ENCODE data around the gene FER. TPM values are rescaled to one million over a fixed set of nuclear protein-coding genes. Genes with fewer than 3 reads are reported as not detected.
"Not testable (repeated sequence)": the region's sequence is repeated elsewhere in the genome, so short reads cannot be mapped to it uniquely, and the experiment has no call there.

Gene FER
- total and polyA plus RNA-seq, 2 donors = 2.8 to 8.8 TPM

DNA sequence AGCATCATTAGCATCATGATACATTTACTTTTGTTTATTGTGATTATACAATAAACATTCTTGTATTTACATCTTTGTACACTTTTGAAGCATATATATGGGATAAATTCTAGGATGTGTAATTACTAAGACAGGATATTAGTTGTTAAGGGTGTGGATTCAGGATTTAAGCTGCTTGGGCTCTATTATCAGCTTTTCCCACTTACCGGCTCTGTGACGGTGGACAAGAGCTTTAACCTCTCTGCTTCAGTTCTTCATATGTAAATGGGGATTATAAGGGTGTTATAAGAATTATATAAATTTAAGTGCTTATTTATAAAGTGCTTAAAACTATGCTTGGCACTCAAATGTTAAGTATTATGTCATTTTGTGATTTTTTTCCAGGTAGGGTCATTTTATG is 131.1 kb downstream of the FER start:
- DNase-seq (ENCODE audit: low read depth in 6 of 9, low spot score in 9 of 9) = no peak
- Histone ChIP-seq H3K4me3 (ENCODE audit: low read length in 2 of 2) (no peak overlapping the region), H3K9me3 (ENCODE audit: control insufficient read depth in 2 of 2, insufficient read depth in 1 of 2, low read length in 1 of 2) (no peaks in the 10 kb centered on the region), H3K27me3 (ENCODE audit: control insufficient read depth in 2 of 2, insufficient read depth in 1 of 2, low read length in 1 of 2) (no peaks in the 10 kb centered on the region), H3K36me3 (ENCODE audit: control insufficient read depth in 2 of 2, insufficient read depth in 2 of 2, low read length in 1 of 2) (no peaks in the 10 kb centered on the region), H3K4me1 (ENCODE audit: control insufficient read depth in 2 of 2, insufficient read depth in 2 of 2, low read length in 2 of 2) (no peaks in the 10 kb centered on the region), H3K27ac (ENCODE audit: low read depth in 1 of 2, low read length in 1 of 2) (no peak overlapping the region)
- WGBS = 97% methylated on average over 2 of the region's 2 CpGs

DNA sequence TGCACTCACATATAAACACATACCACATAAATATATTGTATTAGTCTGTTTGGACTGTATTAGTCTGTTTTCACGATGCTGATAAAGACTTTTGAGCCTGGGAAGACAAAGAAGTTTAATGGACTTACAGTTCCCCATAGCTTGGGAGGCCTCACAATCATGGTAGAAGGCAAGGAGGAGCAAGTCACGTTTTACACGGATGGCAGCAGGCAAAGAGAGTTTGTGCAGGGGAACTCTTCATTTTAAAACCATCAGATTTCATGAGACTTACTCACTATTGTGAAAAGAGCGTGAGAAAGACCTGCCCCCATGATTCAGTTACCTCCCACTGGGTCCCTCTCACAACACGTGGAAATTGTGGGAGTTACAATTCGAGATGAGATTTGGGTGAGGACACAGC is 133.4 kb downstream of the FER start:
- H3K4me1 ChIP-seq (ENCODE audit: control insufficient read depth in 2 of 2, insufficient read depth in 2 of 2, low read length in 2 of 2) = no peaks in the 10 kb centered on the region
- no peaks in the 10 kb centered on the region for H3K9me3 ChIP-seq (ENCODE audit: control insufficient read depth in 2 of 2, insufficient read depth in 1 of 2, low read length in 1 of 2)
- no peaks in the 10 kb centered on the region for H3K27me3 ChIP-seq (ENCODE audit: control insufficient read depth in 2 of 2, insufficient read depth in 1 of 2, low read length in 1 of 2)
- H3K4me3 ChIP-seq (ENCODE audit: low read length in 2 of 2) = no peak overlapping the region
- WGBS = 98% methylated on average over 6 of the region's 6 CpGs
- H3K27ac ChIP-seq (ENCODE audit: low read depth in 1 of 2, low read length in 1 of 2) = no peak overlapping the region
- no peak for DNase-seq (ENCODE audit: low read depth in 6 of 9, low spot score in 9 of 9)
- H3K36me3 ChIP-seq (ENCODE audit: control insufficient read depth in 2 of 2, insufficient read depth in 2 of 2, low read length in 1 of 2) = no peaks in the 10 kb centered on the region

DNA sequence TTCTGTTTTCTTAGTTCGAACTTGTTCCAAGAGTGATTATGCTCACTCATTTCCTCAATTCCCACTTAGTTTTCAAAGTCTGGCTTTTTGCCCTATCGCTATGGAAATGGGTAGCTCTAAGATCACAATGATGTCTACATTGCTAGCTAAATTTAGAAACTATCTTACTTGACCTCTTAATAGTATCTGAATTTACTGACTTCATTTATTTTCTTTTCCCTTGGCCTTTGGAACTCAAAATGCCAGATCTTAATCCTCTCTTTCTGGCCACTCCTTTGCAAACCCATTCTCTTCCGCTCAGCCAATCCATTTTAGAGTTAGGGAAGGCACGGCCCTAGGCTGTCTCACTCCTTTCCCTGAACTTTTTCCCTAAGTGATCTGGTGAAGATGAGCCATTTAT is 137.0 kb downstream of the FER start:
- Histone ChIP-seq H3K4me3 (ENCODE audit: low read length in 2 of 2) (no peak overlapping the region), H3K4me1 (ENCODE audit: control insufficient read depth in 2 of 2, insufficient read depth in 2 of 2, low read length in 2 of 2) (no peaks in the 10 kb centered on the region), H3K27me3 (ENCODE audit: control insufficient read depth in 2 of 2, insufficient read depth in 1 of 2, low read length in 1 of 2) (no peaks in the 10 kb centered on the region), H3K27ac (ENCODE audit: low read depth in 1 of 2, low read length in 1 of 2) (no peak overlapping the region), H3K9me3 (ENCODE audit: control insufficient read depth in 2 of 2, insufficient read depth in 1 of 2, low read length in 1 of 2) (no peaks in the 10 kb centered on the region), H3K36me3 (ENCODE audit: control insufficient read depth in 2 of 2, insufficient read depth in 2 of 2, low read length in 1 of 2) (no peaks in the 10 kb centered on the region)
- 83% methylated on average over 4 of the region's 4 CpGs for WGBS
- no peak for DNase-seq (ENCODE audit: low read depth in 6 of 9, low spot score in 9 of 9)

DNA sequence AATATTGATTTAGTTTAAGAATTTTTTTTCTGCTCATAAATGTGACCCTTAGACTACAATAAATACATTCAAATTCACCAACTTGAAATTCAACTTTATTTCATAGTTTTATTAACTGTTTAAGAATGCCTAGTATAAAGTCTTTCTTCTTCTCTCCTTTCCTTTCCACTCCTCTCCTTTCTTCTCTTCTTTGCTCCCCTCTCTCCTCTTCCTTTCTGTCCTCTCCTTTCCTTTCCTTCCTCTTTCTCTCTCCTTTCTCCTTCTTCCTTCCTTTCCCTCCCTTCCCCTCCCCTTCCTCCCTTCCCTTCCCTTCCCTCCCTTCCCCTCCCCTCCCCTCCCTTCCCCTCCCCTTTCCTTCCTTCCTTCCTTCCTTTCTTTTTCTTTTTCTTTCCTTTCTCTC is 150.6 kb downstream of the FER start:
- no peak overlapping the region for H3K4me3 ChIP-seq (ENCODE audit: low read length in 2 of 2)
- DNase-seq (ENCODE audit: low read depth in 6 of 9, low spot score in 9 of 9) = no peak
- no peaks in the 10 kb centered on the region for H3K36me3 ChIP-seq (ENCODE audit: control insufficient read depth in 2 of 2, insufficient read depth in 2 of 2, low read length in 1 of 2)
- H3K27me3 ChIP-seq (ENCODE audit: control insufficient read depth in 2 of 2, insufficient read depth in 1 of 2, low read length in 1 of 2) = no peaks in the 10 kb centered on the region
- H3K27ac ChIP-seq (ENCODE audit: low read depth in 1 of 2, low read length in 1 of 2) = no peak overlapping the region
- no peaks in the 10 kb centered on the region for H3K4me1 ChIP-seq (ENCODE audit: control insufficient read depth in 2 of 2, insufficient read depth in 2 of 2, low read length in 2 of 2)
- H3K9me3 ChIP-seq (ENCODE audit: control insufficient read depth in 2 of 2, insufficient read depth in 1 of 2, low read length in 1 of 2) = no peaks in the 10 kb centered on the region

DNA sequence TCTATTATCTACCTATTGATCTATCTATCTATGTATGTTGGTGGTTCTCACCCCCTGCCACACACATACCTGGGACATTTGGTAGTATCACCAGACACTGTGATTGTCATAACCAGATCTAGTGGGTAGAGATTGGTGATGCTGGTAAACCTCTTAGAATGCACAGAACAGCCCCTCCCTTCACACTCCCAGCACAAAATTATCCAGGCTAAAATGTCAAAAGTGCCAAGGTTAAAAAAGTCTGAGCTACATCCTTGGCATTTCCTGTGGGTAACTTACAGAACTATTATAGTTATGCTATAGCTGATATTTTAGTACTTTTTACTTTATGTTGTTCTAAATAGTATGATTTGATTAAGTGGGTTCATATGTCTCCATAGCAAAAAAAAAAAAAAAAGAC is 151.0 kb downstream of the FER start:
- H3K36me3 ChIP-seq (ENCODE audit: control insufficient read depth in 2 of 2, insufficient read depth in 2 of 2, low read length in 1 of 2) = no peaks in the 10 kb centered on the region
- no peaks in the 10 kb centered on the region for H3K4me1 ChIP-seq (ENCODE audit: control insufficient read depth in 2 of 2, insufficient read depth in 2 of 2, low read length in 2 of 2)
- H3K4me3 ChIP-seq (ENCODE audit: low read length in 2 of 2) = no peak overlapping the region
- no peak for DNase-seq (ENCODE audit: low read depth in 6 of 9, low spot score in 9 of 9)
- no peaks in the 10 kb centered on the region for H3K27me3 ChIP-seq (ENCODE audit: control insufficient read depth in 2 of 2, insufficient read depth in 1 of 2, low read length in 1 of 2)
- no peak overlapping the region for H3K27ac ChIP-seq (ENCODE audit: low read depth in 1 of 2, low read length in 1 of 2)
- H3K9me3 ChIP-seq (ENCODE audit: control insufficient read depth in 2 of 2, insufficient read depth in 1 of 2, low read length in 1 of 2) = no peaks in the 10 kb centered on the region

DNA sequence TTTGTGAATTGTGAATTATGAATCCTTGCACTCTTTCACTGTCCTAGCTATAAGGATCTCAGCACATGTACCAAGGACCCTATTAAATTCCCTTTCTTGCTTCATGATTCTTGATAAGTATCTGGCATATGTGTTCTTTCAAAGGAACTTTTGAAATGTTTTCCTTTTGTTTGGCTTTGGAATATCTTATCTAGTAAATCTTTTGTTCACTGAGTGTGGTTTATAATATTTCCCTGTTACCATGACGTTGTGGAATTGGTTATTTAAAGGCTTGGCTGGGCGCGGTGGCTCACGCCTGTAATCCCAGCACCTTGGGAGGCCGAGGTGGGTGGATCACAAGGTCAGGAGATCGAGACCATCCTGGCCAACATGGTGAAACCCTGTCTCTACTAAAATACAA is 151.5 kb downstream of the FER start:
- H3K27me3 ChIP-seq (ENCODE audit: control insufficient read depth in 2 of 2, insufficient read depth in 1 of 2, low read length in 1 of 2); H3K4me3 ChIP-seq (ENCODE audit: low read length in 2 of 2); H3K9me3 ChIP-seq (ENCODE audit: control insufficient read depth in 2 of 2, insufficient read depth in 1 of 2, low read length in 1 of 2); H3K27ac ChIP-seq (ENCODE audit: low read depth in 1 of 2, low read length in 1 of 2); H3K4me1 ChIP-seq (ENCODE audit: control insufficient read depth in 2 of 2, insufficient read depth in 2 of 2, low read length in 2 of 2); DNase-seq (ENCODE audit: low read depth in 6 of 9, low spot score in 9 of 9); H3K36me3 ChIP-seq (ENCODE audit: control insufficient read depth in 2 of 2, insufficient read depth in 2 of 2, low read length in 1 of 2): not testable (repeated sequence)
- WGBS = 97% methylated on average over 6 of the region's 6 CpGs

DNA sequence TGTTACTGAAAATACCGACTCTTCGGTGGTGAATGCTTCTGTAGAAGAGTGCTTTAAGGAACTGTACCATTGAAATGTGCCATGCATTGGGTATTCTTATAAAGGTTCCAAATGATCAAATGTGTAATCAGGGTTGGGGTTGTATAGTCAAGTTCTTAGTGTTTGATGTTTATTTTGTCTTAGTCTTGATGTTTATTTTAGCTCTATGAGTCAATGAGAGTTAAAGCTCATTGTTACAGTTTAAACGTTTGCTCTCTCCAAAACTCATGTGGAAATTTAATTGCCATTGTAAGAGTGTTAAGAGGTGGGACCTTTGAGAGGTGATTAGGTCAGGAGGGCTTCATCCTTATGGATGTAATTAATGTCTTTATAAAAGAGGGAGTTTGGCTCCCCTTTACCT is 153.0 kb downstream of the FER start:
- Histone ChIP-seq H3K9me3 (ENCODE audit: control insufficient read depth in 2 of 2, insufficient read depth in 1 of 2, low read length in 1 of 2) (no peaks in the 10 kb centered on the region), H3K27me3 (ENCODE audit: control insufficient read depth in 2 of 2, insufficient read depth in 1 of 2, low read length in 1 of 2) (no peaks in the 10 kb centered on the region), H3K4me3 (ENCODE audit: low read length in 2 of 2) (no peak overlapping the region), H3K36me3 (ENCODE audit: control insufficient read depth in 2 of 2, insufficient read depth in 2 of 2, low read length in 1 of 2) (no peaks in the 10 kb centered on the region), H3K4me1 (ENCODE audit: control insufficient read depth in 2 of 2, insufficient read depth in 2 of 2, low read length in 2 of 2) (no peaks in the 10 kb centered on the region), H3K27ac (ENCODE audit: low read depth in 1 of 2, low read length in 1 of 2) (no peak overlapping the region)
- no peak for DNase-seq (ENCODE audit: low read depth in 6 of 9, low spot score in 9 of 9)
- 99% methylated on average over 3 of the region's 3 CpGs for WGBS

DNA sequence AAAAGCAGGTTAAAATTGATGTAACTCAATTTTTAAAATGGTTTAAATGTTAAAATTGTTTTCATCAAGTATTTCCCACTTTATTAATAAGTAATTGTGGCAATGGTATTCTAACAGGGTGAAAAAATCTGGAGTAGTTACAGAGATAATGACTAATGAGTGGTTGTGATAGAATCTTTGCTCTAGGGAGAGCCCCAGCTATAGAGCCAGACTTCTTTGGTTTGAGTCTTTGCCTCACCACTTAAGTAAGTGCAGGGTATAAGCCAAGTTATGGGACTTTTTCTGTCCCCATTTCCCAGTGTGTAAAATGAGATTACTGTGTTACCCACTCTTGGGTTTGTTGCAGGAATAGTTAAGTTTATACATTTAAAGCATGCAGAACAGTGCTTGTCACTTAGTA is 158.1 kb downstream of the FER start:
- Histone ChIP-seq H3K27ac (ENCODE audit: low read depth in 1 of 2, low read length in 1 of 2) (no peak overlapping the region), H3K4me1 (ENCODE audit: control insufficient read depth in 2 of 2, insufficient read depth in 2 of 2, low read length in 2 of 2) (no peaks in the 10 kb centered on the region), H3K36me3 (ENCODE audit: control insufficient read depth in 2 of 2, insufficient read depth in 2 of 2, low read length in 1 of 2) (no peaks in the 10 kb centered on the region), H3K9me3 (ENCODE audit: control insufficient read depth in 2 of 2, insufficient read depth in 1 of 2, low read length in 1 of 2) (no peaks in the 10 kb centered on the region), H3K4me3 (ENCODE audit: low read length in 2 of 2) (no peak overlapping the region), H3K27me3 (ENCODE audit: control insufficient read depth in 2 of 2, insufficient read depth in 1 of 2, low read length in 1 of 2) (no peaks in the 10 kb centered on the region)
- no peak for DNase-seq (ENCODE audit: low read depth in 6 of 9, low spot score in 9 of 9)

DNA sequence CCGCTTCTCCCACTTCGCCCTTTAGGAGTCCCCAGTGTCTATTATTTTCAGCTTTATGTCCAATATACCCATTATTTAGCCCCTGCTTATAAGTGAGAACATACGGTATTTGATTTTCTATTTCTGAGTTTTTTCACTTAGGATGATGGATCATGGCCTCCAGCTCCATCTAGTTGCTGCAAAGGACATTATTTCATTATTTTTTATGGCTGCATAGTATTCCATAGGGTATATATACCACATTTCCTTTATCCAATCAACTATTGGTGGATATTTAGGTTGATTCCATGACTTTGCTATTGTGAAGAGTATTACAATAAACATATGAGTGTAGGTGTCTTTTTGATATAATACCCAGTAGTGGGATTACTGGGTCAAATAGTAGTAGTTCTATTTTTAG is 162.9 kb downstream of the FER start:
- no peaks in the 10 kb centered on the region for H3K4me1 ChIP-seq (ENCODE audit: control insufficient read depth in 2 of 2, insufficient read depth in 2 of 2, low read length in 2 of 2)
- 99% methylated on average over 3 of the region's 3 CpGs for WGBS
- H3K4me3 ChIP-seq (ENCODE audit: low read length in 2 of 2) = no peak overlapping the region
- no peaks in the 10 kb centered on the region for H3K27me3 ChIP-seq (ENCODE audit: control insufficient read depth in 2 of 2, insufficient read depth in 1 of 2, low read length in 1 of 2)
- H3K27ac ChIP-seq (ENCODE audit: low read depth in 1 of 2, low read length in 1 of 2) = no peak overlapping the region
- no peaks in the 10 kb centered on the region for H3K9me3 ChIP-seq (ENCODE audit: control insufficient read depth in 2 of 2, insufficient read depth in 1 of 2, low read length in 1 of 2)
- H3K36me3 ChIP-seq (ENCODE audit: control insufficient read depth in 2 of 2, insufficient read depth in 2 of 2, low read length in 1 of 2) = no peaks in the 10 kb centered on the region
- DNase-seq (ENCODE audit: low read depth in 6 of 9, low spot score in 9 of 9) = no peak

DNA sequence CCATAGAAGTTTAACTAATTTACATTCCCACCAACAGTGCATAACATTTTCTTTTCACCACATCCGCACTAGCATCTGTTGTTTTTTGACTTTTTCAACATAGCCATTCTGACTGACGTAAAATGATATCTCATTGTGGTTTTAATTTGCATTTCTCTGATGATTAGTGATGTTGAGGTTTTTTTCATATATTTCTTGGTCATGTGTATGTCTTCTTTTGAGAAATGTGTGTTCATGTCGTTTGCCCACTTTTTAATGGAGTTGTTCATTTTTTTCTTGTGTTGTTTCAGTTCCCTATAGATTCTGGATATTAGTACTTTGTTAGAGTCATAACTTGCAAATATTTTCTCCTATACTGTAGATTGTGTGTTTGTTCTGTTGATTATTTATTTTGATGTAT is 163.4 kb downstream of the FER start:
- Histone ChIP-seq H3K9me3 (ENCODE audit: control insufficient read depth in 2 of 2, insufficient read depth in 1 of 2, low read length in 1 of 2) (no peaks in the 10 kb centered on the region), H3K27ac (ENCODE audit: low read depth in 1 of 2, low read length in 1 of 2) (no peak overlapping the region), H3K36me3 (ENCODE audit: control insufficient read depth in 2 of 2, insufficient read depth in 2 of 2, low read length in 1 of 2) (no peaks in the 10 kb centered on the region), H3K4me1 (ENCODE audit: control insufficient read depth in 2 of 2, insufficient read depth in 2 of 2, low read length in 2 of 2) (no peaks in the 10 kb centered on the region), H3K4me3 (ENCODE audit: low read length in 2 of 2) (no peak overlapping the region), H3K27me3 (ENCODE audit: control insufficient read depth in 2 of 2, insufficient read depth in 1 of 2, low read length in 1 of 2) (no peaks in the 10 kb centered on the region)
- 93% methylated on average over 3 of the region's 3 CpGs for WGBS
- DNase-seq (ENCODE audit: low read depth in 6 of 9, low spot score in 9 of 9) = no peak
